CD8-positive, alpha-beta memory T cell (primary cell): ENCODE results near the gene MEGF6. TPM values are rescaled to one million over a fixed set of nuclear protein-coding genes. Genes with fewer than 3 reads are reported as not detected.

Experiments
- CTCF ChIA-PET: fragments of 350-600 bp; sonication (Branson Sonifier 250); formaldehyde crosslinking; loops from one replicate; lab custom pipeline; 2021; ENCODE audit warnings: antibody characterized with exemption; lab: Charles Lee
- POLR2A ChIA-PET: fragments of 350-600 bp; sonication (Branson Sonifier 250); formaldehyde crosslinking; loops from one replicate; lab custom pipeline; 2021; ENCODE audit warnings: antibody characterized with exemption; lab: Charles Lee
- DNase-seq, 5 donors: peaks; one replicate each; pipeline versions ENCODE4 v3.0.0 to v3.0.0-alpha.2; 2020 to 2022; ENCODE audit warnings: mixed read lengths in 1 of 5
- H3K27ac ChIP-seq: one replicate; pipeline ENCODE4 v1.7.0; 2013; ENCODE audit warnings: low read depth, mild to moderate bottlenecking, low read length, moderate library complexity
- H3K27me3 ChIP-seq: 2 replicates; pipeline ENCODE4 v1.7.0; 2013; ENCODE audit warnings: low read length, mild to moderate bottlenecking; ENCODE audit not compliant: insufficient read depth, poor library complexity, severe bottlenecking
- H3K36me3 ChIP-seq: 2 replicates; pipeline ENCODE4 v1.7.0; 2013; ENCODE audit warnings: mild to moderate bottlenecking, low read length, moderate library complexity; ENCODE audit not compliant: insufficient read depth
- H3K4me1 ChIP-seq: 2 replicates; pipeline ENCODE4 v1.7.0; 2013; ENCODE audit warnings: mild to moderate bottlenecking, low read length, moderate library complexity; ENCODE audit not compliant: insufficient read depth
- H3K4me3 ChIP-seq: 2 replicates; pipeline ENCODE4 v1.7.0; 2013; ENCODE audit warnings: mild to moderate bottlenecking, low read length
- H3K9me3 ChIP-seq: 2 replicates; pipeline ENCODE4 v1.7.0; 2013; ENCODE audit warnings: mild to moderate bottlenecking, low read length
- H3K27ac Mint-ChIP-seq, 8 donors: one replicate each; pipeline ENCODE4 v1.8.0; 2020 to 2021; ENCODE audit warnings: mixed read lengths in 8 of 8, mild to moderate bottlenecking in 6 of 8, inconsistent platforms in 3 of 8, moderate library complexity in 3 of 8
- H3K27me3 Mint-ChIP-seq, 2 donors: one replicate each; pipeline ENCODE4 v1.8.0; 2020 to 2021; ENCODE audit warnings: mixed read lengths in 2 of 2, mild to moderate bottlenecking in 1 of 2, moderate library complexity in 1 of 2
- H3K36me3 Mint-ChIP-seq, 3 donors: one replicate each; pipeline ENCODE4 v1.8.0; 2020 to 2021; ENCODE audit warnings: mixed read lengths in 3 of 3, inconsistent platforms in 1 of 3, mild to moderate bottlenecking in 1 of 3
- H3K4me1 Mint-ChIP-seq, 3 donors: one replicate each; pipeline ENCODE4 v1.8.0; 2020 to 2021; ENCODE audit warnings: mixed read lengths in 3 of 3, inconsistent platforms in 1 of 3, mild to moderate bottlenecking in 1 of 3
- H3K4me3 Mint-ChIP-seq, 7 donors: one replicate each; pipeline ENCODE4 v1.8.0; 2020 to 2021; ENCODE audit warnings: mixed read lengths in 7 of 7, mild to moderate bottlenecking in 6 of 7, moderate library complexity in 4 of 7, inconsistent platforms in 2 of 7
- H3K9me3 Mint-ChIP-seq, 5 donors: one replicate each; pipeline ENCODE4 v1.8.0; 2020 to 2022; ENCODE audit warnings: mixed read lengths in 5 of 5, mild to moderate bottlenecking in 3 of 5, moderate library complexity in 2 of 5, inconsistent platforms in 1 of 5
- polyA plus RNA-seq: library from polyadenylated mRNA; unstranded; fragments of 300-500 nt; fragmentation: Illumina TruSeq; gene quantifications from one replicate; pipeline ENCODE4 v1.2.3, GENCODE V29; 2021
- total RNA-seq, 2 experiments: library from RNA; stranded (reverse); gene quantifications; one replicate each; pipeline ENCODE4 v1.2.3, GENCODE V29; 2021

Gene MEGF6
- total and polyA plus RNA-seq, 3 experiments from 2014 or later, result 3.4 to 12.0 (median 10.8) TPM

DNA sequence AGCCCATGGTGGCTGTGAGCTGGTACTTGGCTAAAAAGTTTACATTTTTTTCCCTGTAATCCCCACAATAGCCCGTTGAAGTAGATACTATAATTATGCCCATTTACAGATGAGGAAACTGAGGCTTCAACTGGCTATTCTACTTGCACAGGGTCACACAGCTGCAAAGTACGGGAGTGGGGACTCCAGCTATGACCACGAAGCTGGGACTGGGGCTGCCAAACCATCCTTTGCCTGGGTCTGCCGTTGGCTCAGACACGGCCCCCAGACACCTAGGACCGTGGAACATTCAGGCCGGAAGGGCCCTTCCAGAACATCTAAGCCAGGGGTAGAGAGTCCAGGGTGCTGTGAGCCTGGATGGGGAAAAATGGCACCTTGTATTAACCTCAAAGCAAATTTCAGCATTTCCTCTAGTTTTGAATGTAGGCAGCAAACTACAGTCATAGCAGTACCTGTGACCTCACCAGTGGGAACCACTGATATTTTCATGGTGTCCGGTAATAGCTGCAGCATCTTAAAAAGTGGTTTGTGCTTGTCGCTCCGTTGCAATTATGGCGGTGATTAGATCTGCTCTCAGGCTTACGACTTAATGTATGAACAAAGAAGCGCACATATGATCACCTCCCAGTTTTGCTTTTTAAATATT is 45.3 kb upstream of the MEGF6 start:
- peaks cover 7% of the 10 kb centered on the region for H3K27me3 ChIP-seq
- H3K4me1 ChIP-seq, result peaks cover 3% of the 10 kb centered on the region
- DNase-seq, result no peak
- H3K4me1 Mint-ChIP-seq, result peaks cover 0 to 3% (median 0%) of the 10 kb centered on the region in 3 donors
- H3K4me3 ChIP-seq, result no peak overlapping the region
- H3K27ac ChIP-seq, result no peak overlapping the region
- POLR2A ChIA-PET, result no interaction called here
- H3K36me3 ChIP-seq, result no peaks in the 10 kb centered on the region
- peaks cover 0 to 2% (median 0%) of the 10 kb centered on the region in 5 donors for H3K9me3 Mint-ChIP-seq
- peak overlapping the region in 1 of 8 donors; percentile 75 for H3K27ac Mint-ChIP-seq
- peaks cover 25 to 56% of the 10 kb centered on the region in 2 donors for H3K27me3 Mint-ChIP-seq
- H3K9me3 ChIP-seq, result no peaks in the 10 kb centered on the region
- CTCF ChIA-PET, result no interaction called here
- no peak overlapping the region for H3K4me3 Mint-ChIP-seq
- peaks cover 0 to 2% (median 0%) of the 10 kb centered on the region in 3 donors for H3K36me3 Mint-ChIP-seq

DNA sequence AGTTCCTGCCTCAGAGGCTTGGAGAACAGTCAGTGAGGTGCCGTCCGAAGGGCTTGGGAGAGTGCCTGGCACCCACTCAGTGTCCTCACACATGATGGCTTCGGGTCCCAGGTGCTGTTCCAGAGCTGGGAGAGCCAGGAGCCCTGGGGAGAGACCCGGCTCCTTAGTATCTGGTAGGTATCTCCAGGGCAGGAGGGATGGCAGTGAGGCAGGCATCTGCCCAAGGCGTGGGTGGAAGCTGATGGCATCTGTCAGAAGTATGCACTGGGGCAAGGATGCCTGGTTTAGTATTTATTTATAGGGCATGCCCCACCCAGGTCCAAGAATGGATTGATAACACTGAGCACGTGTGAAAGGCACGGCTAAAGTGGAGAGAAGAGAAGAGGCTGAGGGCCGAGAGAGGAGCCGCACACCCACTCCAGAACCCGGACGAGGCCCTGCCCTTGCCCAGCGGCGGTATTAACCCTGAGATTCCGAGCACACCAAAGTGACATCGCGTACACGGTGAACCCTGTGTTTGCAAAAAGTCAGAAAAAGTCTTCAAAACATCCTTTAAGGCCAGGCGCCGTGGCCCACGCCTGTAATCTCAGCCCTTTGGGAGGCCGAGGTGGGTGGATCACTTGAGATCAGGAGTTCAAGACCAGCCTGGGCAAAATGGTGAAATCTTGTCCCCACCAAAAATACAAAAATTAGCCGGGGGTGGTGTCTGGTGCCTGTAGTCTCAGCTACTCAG is 43.4 kb upstream of the MEGF6 start:
- CTCF ChIA-PET, result interaction anchor here (1.0 kb wide), 1 partner anchor 39 kb away, joined by 3 read pairs; no protein-coding TSS in a partner anchor
- H3K4me1 Mint-ChIP-seq, result peaks cover 6 to 19% (median 12%) of the 10 kb centered on the region in 3 donors

DNA sequence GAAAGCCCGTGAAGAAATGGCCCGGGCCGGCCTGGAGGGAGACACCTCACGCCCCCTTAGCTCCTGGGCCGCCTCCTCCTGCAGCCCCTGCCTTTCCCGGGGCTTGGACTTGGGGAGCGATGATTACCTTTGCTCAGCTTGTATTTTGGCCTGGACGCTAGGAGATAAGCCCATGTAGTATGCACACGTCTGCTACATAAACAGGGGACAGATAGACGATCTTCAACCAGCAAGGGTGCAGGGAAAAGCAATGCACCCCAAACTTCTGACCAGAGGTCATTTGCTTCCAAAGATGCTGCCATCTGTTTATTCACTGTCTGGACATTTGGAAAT is 41.9 kb upstream of the MEGF6 start:
- Mint-ChIP-seq H3K27me3 (peaks cover 27 to 55% of the 10 kb centered on the region in 2 donors), H3K27ac (peak overlapping the region in 1 of 8 donors; percentile 23), H3K9me3 (peaks cover 0 to 2% (median 0%) of the 10 kb centered on the region in 5 donors), H3K4me3 (peak overlapping the region in 5 of 7 donors; percentile 25 to 76 (median 46)), H3K36me3 (peaks cover 0 to 6% (median 2%) of the 10 kb centered on the region in 3 donors), H3K4me1 (peaks cover 17 to 30% (median 23%) of the 10 kb centered on the region in 3 donors)
- H3K27ac ChIP-seq, result no peak overlapping the region
- no peaks in the 10 kb centered on the region for H3K9me3 ChIP-seq
- no peak overlapping the region for H3K4me3 ChIP-seq
- no peaks in the 10 kb centered on the region for H3K36me3 ChIP-seq
- H3K27me3 ChIP-seq, result peaks cover 20% of the 10 kb centered on the region
- ChIA-PET CTCF (interaction anchor here (0.8 kb wide), 1 partner anchor 31 kb away, joined by 3 read pairs; no protein-coding TSS in a partner anchor), POLR2A (no interaction called here)
- H3K4me1 ChIP-seq, result peaks cover 31% of the 10 kb centered on the region
- no peak for DNase-seq

More for the DNA sequence above, 43.4 kb upstream of the MEGF6 start:
- H3K27ac Mint-ChIP-seq, result peak overlapping the region in 1 of 8 donors; percentile 19
- no peak for DNase-seq
- H3K4me3 ChIP-seq, result no peak overlapping the region
- H3K9me3 Mint-ChIP-seq, result peaks cover 0 to 2% (median 0%) of the 10 kb centered on the region in 5 donors
- H3K27me3 ChIP-seq, result peaks cover 20% of the 10 kb centered on the region
- H3K27ac ChIP-seq, result no peak overlapping the region
- peaks cover 32 to 64% of the 10 kb centered on the region in 2 donors for H3K27me3 Mint-ChIP-seq
- no peaks in the 10 kb centered on the region for H3K9me3 ChIP-seq
- POLR2A ChIA-PET, result no interaction called here
- no peak overlapping the region for H3K4me3 Mint-ChIP-seq
- peaks cover 0 to 2% (median 0%) of the 10 kb centered on the region in 3 donors for H3K36me3 Mint-ChIP-seq
- peaks cover 19% of the 10 kb centered on the region for H3K4me1 ChIP-seq
- H3K36me3 ChIP-seq, result no peaks in the 10 kb centered on the region

DNA sequence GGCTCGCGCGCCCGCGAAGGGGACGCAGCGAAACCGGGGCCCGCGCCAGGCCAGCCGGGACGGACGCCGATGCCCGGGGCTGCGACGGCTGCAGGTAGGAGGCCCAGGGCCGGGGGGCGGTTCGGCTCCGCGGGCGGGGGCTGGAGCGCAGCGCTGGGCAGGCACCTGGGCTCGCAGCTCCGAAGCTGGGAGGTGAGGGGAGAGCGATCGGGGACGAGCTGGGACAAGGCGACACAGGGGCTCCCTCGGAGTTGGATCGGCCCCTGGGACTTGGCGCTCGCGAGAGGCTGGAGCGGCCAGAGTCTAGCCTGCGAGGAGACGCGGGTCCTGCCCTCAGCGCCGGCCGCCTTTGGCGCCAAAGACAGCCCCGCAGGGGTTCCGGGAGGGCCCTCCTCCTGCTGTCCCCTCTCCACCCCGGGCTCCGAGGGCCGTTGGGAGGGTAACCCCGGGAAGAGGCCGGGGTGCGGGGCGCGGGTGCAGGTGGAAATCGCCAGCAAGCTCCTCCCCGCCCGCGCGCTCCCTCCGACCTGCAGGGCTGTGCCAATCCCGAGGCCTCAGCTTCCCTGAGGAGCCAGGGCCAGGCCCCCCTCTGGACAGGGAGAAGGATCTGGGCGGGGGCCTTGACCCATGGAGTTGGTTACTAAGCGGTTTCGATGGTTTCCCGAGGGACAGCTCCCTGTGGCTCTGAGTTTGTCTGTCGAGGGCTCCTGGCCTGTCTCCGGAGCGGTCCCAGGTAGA is 41.4 kb upstream of the MEGF6 start:
- Histone ChIP-seq H3K27me3 (peaks cover 20% of the 10 kb centered on the region), H3K36me3 (no peaks in the 10 kb centered on the region), H3K4me1 (peaks cover 32% of the 10 kb centered on the region), H3K27ac (no peak overlapping the region), H3K9me3 (no peaks in the 10 kb centered on the region), H3K4me3 (no peak overlapping the region)
- Mint-ChIP-seq H3K27ac (peak overlapping the region in 1 of 8 donors; percentile 23), H3K36me3 (peaks cover 0 to 10% (median 4%) of the 10 kb centered on the region in 3 donors), H3K4me3 (peak overlapping the region in 5 of 7 donors; percentile 25 to 76 (median 46)), H3K27me3 (peaks cover 27 to 50% of the 10 kb centered on the region in 2 donors), H3K4me1 (peaks cover 22 to 36% (median 29%) of the 10 kb centered on the region in 3 donors), H3K9me3 (peaks cover 0 to 2% (median 0%) of the 10 kb centered on the region in 5 donors)
- CTCF ChIA-PET, result interaction anchor here (0.8 kb wide), 1 partner anchor 31 kb away, joined by 3 read pairs; no protein-coding TSS in a partner anchor
- no peak for DNase-seq
- POLR2A ChIA-PET, result no interaction called here

DNA sequence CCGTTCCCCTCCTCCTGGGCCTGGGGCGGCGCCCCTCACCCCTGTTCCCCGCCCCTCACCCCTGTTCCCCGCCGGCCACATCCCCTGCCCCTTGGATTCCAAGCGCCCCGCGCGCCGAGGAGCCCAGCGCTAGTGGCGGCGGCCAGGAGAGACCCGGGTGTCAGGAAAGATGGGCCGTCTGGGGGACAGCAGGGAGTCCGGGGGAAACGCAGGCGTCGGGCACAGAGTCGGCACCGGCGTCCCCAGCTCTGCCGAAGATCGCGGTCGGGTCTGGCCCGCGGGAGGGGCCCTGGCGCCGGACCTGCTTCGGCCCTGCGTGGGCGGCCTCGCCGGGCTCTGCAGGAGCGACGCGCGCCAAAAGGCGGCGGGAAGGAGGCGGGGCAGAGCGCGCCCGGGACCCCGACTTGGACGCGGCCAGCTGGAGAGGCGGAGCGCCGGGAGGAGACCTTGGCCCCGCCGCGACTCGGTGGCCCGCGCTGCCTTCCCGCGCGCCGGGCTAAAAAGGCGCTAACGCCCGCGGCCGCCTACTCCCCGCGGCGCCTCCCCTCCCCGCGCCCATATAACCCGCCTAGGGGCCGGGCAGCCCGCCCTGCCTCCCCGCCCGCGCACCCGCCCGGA is 40.7 kb upstream of the MEGF6 start, which contains the start of gene TP73:
TP73 (plus strand) TSS at position 587 of the 618 bp plus-strand sequence. CDS start 29,850 bp downstream, outside the sequence.
- peaks cover 0 to 17% (median 4%) of the 10 kb centered on the region in 3 donors for H3K36me3 Mint-ChIP-seq
- no peak within 1 kb of the TSS for H3K27ac ChIP-seq
- peaks cover 0 to 2% (median 0%) of the 10 kb centered on the region in 5 donors for H3K9me3 Mint-ChIP-seq
- ChIA-PET CTCF (no interaction called here), POLR2A (no interaction called here)
- H3K36me3 ChIP-seq, result peaks cover 1% of the 10 kb centered on the region
- peak in 1 of 5 donors; percentile 7 for DNase-seq
- peak within 1 kb of the TSS in 1 of 8 donors; percentile 23 for H3K27ac Mint-ChIP-seq
- H3K9me3 ChIP-seq, result no peaks in the 10 kb centered on the region
- H3K27me3 Mint-ChIP-seq, result peaks cover 25 to 45% of the 10 kb centered on the region in 2 donors
- peaks cover 32% of the 10 kb centered on the region for H3K4me1 ChIP-seq
- peaks cover 23 to 41% (median 32%) of the 10 kb centered on the region in 3 donors for H3K4me1 Mint-ChIP-seq
- H3K27me3 ChIP-seq, result peaks cover 20% of the 10 kb centered on the region
- peak within 1 kb of the TSS; percentile 20 to 76 (median 46) for H3K4me3 Mint-ChIP-seq
- no peak within 1 kb of the TSS for H3K4me3 ChIP-seq

DNA sequence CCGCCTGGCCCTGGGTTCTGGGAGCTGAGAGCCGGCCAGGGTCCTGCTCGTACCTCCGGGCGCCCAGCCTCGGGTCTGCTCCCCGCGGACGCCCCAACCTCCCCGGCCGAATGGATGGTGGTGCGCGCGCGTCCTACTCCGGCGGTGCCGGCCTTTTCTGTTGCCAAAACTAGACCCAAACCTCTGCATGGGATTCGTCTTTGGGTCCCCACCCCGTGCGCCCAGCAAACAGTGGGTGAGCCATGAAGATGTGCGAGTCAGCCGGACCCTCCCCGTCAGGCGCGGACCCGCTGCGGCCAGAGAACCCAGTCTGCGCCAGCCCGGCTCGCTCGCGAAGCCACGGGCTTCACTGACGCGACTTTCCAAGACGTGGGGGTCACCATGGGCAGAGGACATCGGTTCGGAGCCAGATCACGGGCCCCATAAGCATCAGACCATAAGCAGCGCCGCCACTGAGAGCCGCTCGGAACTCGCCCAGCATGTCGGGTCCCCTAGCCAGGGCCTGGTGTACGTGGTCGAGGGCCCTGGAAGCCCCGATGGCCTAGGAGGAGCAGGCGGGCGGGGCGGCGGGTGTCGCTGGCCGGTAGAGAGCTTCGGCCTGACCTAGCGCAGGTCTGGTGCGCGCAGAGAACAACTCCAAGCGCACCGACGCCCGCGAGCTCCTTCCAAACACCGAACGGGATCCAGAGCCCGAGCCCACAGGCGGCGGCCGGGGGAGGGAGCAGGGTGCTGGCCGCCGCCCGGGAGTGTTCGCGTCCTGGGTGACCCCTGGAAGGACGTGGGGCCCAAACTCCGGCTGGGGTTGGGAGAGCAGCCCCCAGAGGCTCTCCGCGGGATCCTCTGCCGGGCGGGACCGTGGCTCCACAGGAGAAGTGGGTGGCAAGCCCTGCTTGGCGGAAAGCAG is 40.0 kb upstream of the MEGF6 start:
- H3K4me1 Mint-ChIP-seq, result peaks cover 23 to 43% (median 32%) of the 10 kb centered on the region in 3 donors
- peak in 1 of 5 donors; percentile 8 for DNase-seq
- POLR2A ChIA-PET, result no interaction called here

More for the DNA sequence above, 40.0 kb upstream of the MEGF6 start:
- Mint-ChIP-seq H3K4me3 (peak overlapping the region; percentile 36 to 67 (median 62)), H3K9me3 (peaks cover 0 to 2% (median 0%) of the 10 kb centered on the region in 5 donors), H3K36me3 (peaks cover 0 to 24% (median 4%) of the 10 kb centered on the region in 3 donors), H3K27me3 (peaks cover 24 to 38% of the 10 kb centered on the region in 2 donors), H3K27ac (no peak overlapping the region)
- peaks cover 9% of the 10 kb centered on the region for H3K36me3 ChIP-seq
- no peaks in the 10 kb centered on the region for H3K9me3 ChIP-seq
- H3K27me3 ChIP-seq, result peaks cover 20% of the 10 kb centered on the region
- H3K27ac ChIP-seq, result no peak overlapping the region
- no peak overlapping the region for H3K4me3 ChIP-seq
- H3K4me1 ChIP-seq, result peaks cover 32% of the 10 kb centered on the region
- CTCF ChIA-PET, result interaction anchor here (1.2 kb wide), 1 partner anchor 30 kb away, joined by 3 read pairs; no protein-coding TSS in a partner anchor
